ENCODE measurements around the gene RBM38.

- TF ChIP-seq CTCF (IDR thresholded peaks at IDR 0.05) (no peak), POLR2A (IDR thresholded peaks at IDR 0.05) (no peak)
Observed at GRCh38 chr20:57361517-57361916, 29.7 kb upstream of the RBM38 start.

Measured in esophagus squamous epithelium (tissue), 4 donors.